C4-2B (cell line): ENCODE results near the gene MAP3K13.

ENCODE experiments used
- ZFX ChIP-seq: fragments of 450-650 bp; IDR thresholded peaks from 2 replicates; pipeline ENCODE4 v1.6.1; 2017
- TF ChIP-seq, protein P1 (sequence below): fragments of 450-650 bp; conservative IDR thresholded peaks from 2 replicates; pipeline ENCODE4 v1.5.1; 2017; ENCODE audit warnings: mild to moderate bottlenecking

- TF ChIP-seq, protein P1, sequence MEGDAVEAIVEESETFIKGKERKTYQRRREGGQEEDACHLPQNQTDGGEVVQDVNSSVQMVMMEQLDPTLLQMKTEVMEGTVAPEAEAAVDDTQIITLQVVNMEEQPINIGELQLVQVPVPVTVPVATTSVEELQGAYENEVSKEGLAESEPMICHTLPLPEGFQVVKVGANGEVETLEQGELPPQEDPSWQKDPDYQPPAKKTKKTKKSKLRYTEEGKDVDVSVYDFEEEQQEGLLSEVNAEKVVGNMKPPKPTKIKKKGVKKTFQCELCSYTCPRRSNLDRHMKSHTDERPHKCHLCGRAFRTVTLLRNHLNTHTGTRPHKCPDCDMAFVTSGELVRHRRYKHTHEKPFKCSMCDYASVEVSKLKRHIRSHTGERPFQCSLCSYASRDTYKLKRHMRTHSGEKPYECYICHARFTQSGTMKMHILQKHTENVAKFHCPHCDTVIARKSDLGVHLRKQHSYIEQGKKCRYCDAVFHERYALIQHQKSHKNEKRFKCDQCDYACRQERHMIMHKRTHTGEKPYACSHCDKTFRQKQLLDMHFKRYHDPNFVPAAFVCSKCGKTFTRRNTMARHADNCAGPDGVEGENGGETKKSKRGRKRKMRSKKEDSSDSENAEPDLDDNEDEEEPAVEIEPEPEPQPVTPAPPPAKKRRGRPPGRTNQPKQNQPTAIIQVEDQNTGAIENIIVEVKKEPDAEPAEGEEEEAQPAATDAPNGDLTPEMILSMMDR, result no peak
- TF ChIP-seq ZFX, result no peak
Measured at GRCh38 chr3:185409957-185410356, 47.0 kb downstream of the MAP3K13 start.
